Measurements from ENCODE around the gene CRYL1. TPM values are rescaled to one million over a fixed set of nuclear protein-coding genes. Genes with fewer than 3 reads are reported as not detected.

The CRYL1 gene
- total RNA-seq, 6 experiments from 2014 or later = 10.9 to 13.2 (median 12.0) TPM

- no peaks in the 10 kb centered on the region for H3K4me1 Mint-ChIP-seq (ENCODE audit: low read depth)
- no peak overlapping the region for H3K27ac Mint-ChIP-seq
- TF ChIP-seq, protein P1, sequence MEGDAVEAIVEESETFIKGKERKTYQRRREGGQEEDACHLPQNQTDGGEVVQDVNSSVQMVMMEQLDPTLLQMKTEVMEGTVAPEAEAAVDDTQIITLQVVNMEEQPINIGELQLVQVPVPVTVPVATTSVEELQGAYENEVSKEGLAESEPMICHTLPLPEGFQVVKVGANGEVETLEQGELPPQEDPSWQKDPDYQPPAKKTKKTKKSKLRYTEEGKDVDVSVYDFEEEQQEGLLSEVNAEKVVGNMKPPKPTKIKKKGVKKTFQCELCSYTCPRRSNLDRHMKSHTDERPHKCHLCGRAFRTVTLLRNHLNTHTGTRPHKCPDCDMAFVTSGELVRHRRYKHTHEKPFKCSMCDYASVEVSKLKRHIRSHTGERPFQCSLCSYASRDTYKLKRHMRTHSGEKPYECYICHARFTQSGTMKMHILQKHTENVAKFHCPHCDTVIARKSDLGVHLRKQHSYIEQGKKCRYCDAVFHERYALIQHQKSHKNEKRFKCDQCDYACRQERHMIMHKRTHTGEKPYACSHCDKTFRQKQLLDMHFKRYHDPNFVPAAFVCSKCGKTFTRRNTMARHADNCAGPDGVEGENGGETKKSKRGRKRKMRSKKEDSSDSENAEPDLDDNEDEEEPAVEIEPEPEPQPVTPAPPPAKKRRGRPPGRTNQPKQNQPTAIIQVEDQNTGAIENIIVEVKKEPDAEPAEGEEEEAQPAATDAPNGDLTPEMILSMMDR (IDR thresholded peaks at IDR 0.05) = no peak
- DNase-seq = no peak
- H3K9me3 Mint-ChIP-seq = peaks cover 18% of the 10 kb centered on the region
- H3K4me3 Mint-ChIP-seq = no peak overlapping the region
- H3K27me3 Mint-ChIP-seq (ENCODE audit: insufficient read depth) = peaks cover 18% of the 10 kb centered on the region
- peaks cover 21% of the 10 kb centered on the region for H3K36me3 Mint-ChIP-seq (ENCODE audit: low read depth)
These were observed 82.8 kb downstream of the CRYL1 start for GRCh38 chr13:20442798-20443381.

DNA sequence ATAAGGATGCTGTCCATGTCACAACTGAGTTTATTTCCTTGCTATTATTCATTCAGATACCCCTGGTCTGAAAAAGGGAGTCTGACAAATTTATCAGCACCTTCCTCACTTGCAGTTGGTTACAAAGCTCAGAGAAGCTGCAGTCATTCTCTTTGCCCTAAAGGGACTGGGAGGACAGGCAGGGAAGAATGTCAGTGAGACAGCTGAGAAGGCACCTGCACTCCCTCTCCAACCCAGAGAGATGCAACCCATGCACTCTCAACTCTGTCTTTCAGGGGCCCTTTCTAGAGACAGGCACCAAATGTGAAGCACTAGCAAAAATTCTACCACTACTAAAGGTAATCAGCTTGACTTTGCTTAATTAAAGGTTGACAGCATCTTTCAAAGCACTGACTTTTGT is 83.3 kb downstream of the CRYL1 start:
- no peak overlapping the region for H3K27ac Mint-ChIP-seq
- peaks cover 12% of the 10 kb centered on the region; the same call in 1 of the 2 replicates for H3K9me3 Mint-ChIP-seq
- H3K4me1 Mint-ChIP-seq (ENCODE audit: low read depth) = no peaks in the 10 kb centered on the region

GRCh38 chr13:20441879-20442278 is 83.8 kb downstream of the CRYL1 start:
- Mint-ChIP-seq H3K4me1 (ENCODE audit: low read depth) (no peaks in the 10 kb centered on the region), H3K9me3 (peaks cover 8% of the 10 kb centered on the region; the same call in 1 of the 2 replicates), H3K4me3 (no peak overlapping the region), H3K27me3 (ENCODE audit: insufficient read depth) (peaks cover 10% of the 10 kb centered on the region; the same call in 1 of the 2 replicates), H3K27ac (no peak overlapping the region), H3K36me3 (ENCODE audit: low read depth) (peaks cover 13% of the 10 kb centered on the region; the same call in 1 of the 2 replicates)
- TF ChIP-seq, protein P1 (IDR thresholded peaks at IDR 0.05) = no peak
- no peak for DNase-seq

More for the DNA sequence above, 83.3 kb downstream of the CRYL1 start:
- Mint-ChIP-seq H3K4me3 (no peak overlapping the region), H3K27me3 (ENCODE audit: insufficient read depth) (peaks cover 14% of the 10 kb centered on the region), H3K36me3 (ENCODE audit: low read depth) (peaks cover 16% of the 10 kb centered on the region)
- no peak for DNase-seq
- TF ChIP-seq, protein P1 (IDR thresholded peaks at IDR 0.05) = no peak

DNA sequence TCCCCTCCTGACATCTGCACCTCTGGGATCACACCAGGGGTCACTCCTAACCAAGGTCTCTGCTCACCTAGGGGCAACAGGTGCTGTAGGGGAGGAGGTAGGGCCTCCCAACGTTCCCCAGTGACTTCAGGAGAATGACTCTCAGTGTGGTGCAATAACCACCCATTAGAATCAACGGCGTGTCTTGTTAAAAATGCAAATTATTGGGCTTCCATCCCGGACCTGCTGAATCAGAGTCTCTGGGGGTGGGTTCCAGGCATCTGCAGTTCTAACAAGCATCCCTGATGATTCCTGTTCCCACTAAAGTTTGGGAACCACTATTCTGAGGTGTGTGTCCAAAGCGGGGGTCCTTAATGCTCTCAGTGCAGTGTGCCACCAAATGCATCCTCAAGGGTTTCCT is 84.6 kb downstream of the CRYL1 start:
- TF ChIP-seq, protein P1 (IDR thresholded peaks at IDR 0.05) = no peak
- H3K4me1 Mint-ChIP-seq (ENCODE audit: low read depth) = no peaks in the 10 kb centered on the region
- DNase-seq = no peak

GRCh38 chr13:20439261-20439660 is 86.4 kb downstream of the CRYL1 start:
- TF ChIP-seq, protein P1 (IDR thresholded peaks at IDR 0.05) = no peak
- Mint-ChIP-seq H3K27ac (no peak overlapping the region), H3K9me3 (peaks cover 3% of the 10 kb centered on the region; the same call in 1 of the 2 replicates), H3K4me3 (no peak overlapping the region), H3K27me3 (ENCODE audit: insufficient read depth) (peaks cover 17% of the 10 kb centered on the region), H3K4me1 (ENCODE audit: low read depth) (no peaks in the 10 kb centered on the region), H3K36me3 (ENCODE audit: low read depth) (peaks cover 15% of the 10 kb centered on the region)
- no peak for DNase-seq

More for the DNA sequence above, 84.6 kb downstream of the CRYL1 start:
- 0 out of 2 replicates have a peak, but pooled peaks cover 8% of the 10 kb centered on the region for H3K9me3 Mint-ChIP-seq
- peaks cover 10% of the 10 kb centered on the region; the same call in 1 of the 2 replicates for H3K27me3 Mint-ChIP-seq (ENCODE audit: insufficient read depth)
- peaks cover 13% of the 10 kb centered on the region; the same call in 1 of the 2 replicates for H3K36me3 Mint-ChIP-seq (ENCODE audit: low read depth)
- H3K4me3 Mint-ChIP-seq = no peak overlapping the region
- H3K27ac Mint-ChIP-seq = no peak overlapping the region
